ENCODE results near the gene RAVER2. TPM values are rescaled to one million over a fixed set of nuclear protein-coding genes. Genes with fewer than 3 reads are reported as not detected.
A peak's percentile ranks its signal among the peaks of the same experiment; 100 is the strongest.
"Not testable (repeated sequence)": the region's sequence is repeated elsewhere in the genome, so short reads cannot be mapped to it uniquely, and the experiment has no call there.

RAVER2 gene
- total and polyA plus RNA-seq, 12 donors: 4.1 to 30.6 (median 20.6) TPM

DNA sequence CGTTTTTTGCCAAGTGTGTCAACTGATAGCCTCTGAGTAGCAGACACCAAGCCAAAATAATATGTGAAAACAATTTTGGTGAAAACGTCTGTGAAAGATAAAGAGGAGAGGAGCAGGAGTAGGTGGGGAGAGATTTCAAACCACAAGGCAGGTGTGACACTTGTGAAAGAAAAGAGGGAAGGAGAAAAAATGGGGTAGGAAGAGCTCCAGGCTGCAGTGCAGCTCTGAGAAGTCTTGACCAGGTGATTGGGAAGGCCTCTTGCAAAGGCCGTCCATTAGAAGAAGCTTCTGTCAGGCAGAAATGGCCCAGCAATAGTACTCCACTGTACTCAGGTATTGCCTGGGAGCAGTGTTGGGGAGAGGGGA lies 10.6 kb upstream of the RAVER2 start:
- 65 to 77% methylated on average over 3 of the region's 3 CpGs for WGBS, 2 donors
- TF ChIP-seq, protein P1, sequence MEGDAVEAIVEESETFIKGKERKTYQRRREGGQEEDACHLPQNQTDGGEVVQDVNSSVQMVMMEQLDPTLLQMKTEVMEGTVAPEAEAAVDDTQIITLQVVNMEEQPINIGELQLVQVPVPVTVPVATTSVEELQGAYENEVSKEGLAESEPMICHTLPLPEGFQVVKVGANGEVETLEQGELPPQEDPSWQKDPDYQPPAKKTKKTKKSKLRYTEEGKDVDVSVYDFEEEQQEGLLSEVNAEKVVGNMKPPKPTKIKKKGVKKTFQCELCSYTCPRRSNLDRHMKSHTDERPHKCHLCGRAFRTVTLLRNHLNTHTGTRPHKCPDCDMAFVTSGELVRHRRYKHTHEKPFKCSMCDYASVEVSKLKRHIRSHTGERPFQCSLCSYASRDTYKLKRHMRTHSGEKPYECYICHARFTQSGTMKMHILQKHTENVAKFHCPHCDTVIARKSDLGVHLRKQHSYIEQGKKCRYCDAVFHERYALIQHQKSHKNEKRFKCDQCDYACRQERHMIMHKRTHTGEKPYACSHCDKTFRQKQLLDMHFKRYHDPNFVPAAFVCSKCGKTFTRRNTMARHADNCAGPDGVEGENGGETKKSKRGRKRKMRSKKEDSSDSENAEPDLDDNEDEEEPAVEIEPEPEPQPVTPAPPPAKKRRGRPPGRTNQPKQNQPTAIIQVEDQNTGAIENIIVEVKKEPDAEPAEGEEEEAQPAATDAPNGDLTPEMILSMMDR (IDR thresholded peaks at IDR 0.05): no peak
- DNase-seq: no peak
- no peak for ATAC-seq
- Histone ChIP-seq H3K27ac (no peak overlapping the region), H3K27me3 (no peaks in the 10 kb centered on the region), H3K9me3 (peaks cover 0 to 4% (median 0%) of the 10 kb centered on the region in 11 donors), H3K36me3 (no peaks in the 10 kb centered on the region), H3K4me1 (no peaks in the 10 kb centered on the region), H3K4me3 (no peak overlapping the region)
- intact Hi-C loops (cut with DNase I): no loop called here

- H3K4me1 ChIP-seq: peaks cover 0 to 10% (median 7%) of the 10 kb centered on the region in 9 donors
- ATAC-seq, H3K36me3 ChIP-seq, H3K27me3 ChIP-seq, H3K4me3 ChIP-seq, DNase-seq, H3K27ac ChIP-seq, H3K9me3 ChIP-seq: not testable (repeated sequence)
- intact Hi-C loops (cut with DNase I): loop anchor here in 3 of 10 donors (5.0 to 10.0 kb wide), 2 partner anchors 82 to 84 kb away; no protein-coding TSS in a partner anchor
- 95 to 99% methylated on average over 1 of the region's 1 CpG for WGBS, 2 donors
These were observed 4.2 kb upstream of the RAVER2 start for GRCh38 chr1:64740687-64741086.

DNA sequence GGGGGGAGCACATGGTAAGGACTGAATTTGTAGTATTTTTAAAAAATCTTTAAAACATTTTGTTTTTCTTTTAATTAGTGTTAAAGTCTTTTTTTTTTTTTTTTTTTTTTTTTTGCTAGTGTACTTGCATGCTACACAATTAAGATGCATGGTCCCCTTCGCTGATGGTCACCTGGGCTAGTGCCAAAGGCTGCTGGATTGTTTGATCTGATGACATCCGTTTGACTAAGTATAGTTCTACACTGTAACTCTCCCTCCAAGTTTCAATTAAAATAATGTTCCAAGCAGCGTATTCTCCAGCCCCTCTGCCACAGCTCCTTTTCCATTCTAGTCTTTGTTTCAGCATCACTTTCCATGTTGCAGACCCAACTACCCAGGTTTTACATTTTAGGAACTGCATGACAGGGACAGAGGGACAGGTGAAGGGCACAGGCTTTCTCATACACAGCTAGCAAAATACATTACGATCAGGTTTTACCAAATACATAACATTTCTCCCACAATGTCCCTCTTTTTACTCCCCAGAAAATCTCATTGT lies 852 bp upstream of the RAVER2 start:
- no peak for DNase-seq
- TF ChIP-seq, protein P1 (IDR thresholded peaks at IDR 0.05): no peak
- Histone ChIP-seq H3K36me3 (no peaks in the 10 kb centered on the region), H3K27ac (peak overlapping the region in 9 of 10 donors; percentile 74 to 92 (median 84)), H3K27me3 (no peaks in the 10 kb centered on the region), H3K4me3 (peak overlapping the region; percentile 74 to 94 (median 88)), H3K9me3 (no peaks in the 10 kb centered on the region), H3K4me1 (peaks cover 0 to 39% (median 28%) of the 10 kb centered on the region in 9 donors)
- 11 to 12% methylated on average over 4 of the region's 4 CpGs for WGBS, 2 donors
- intact Hi-C loops (cut with DNase I): loop anchor here in 5 of 10 donors (2.0 to 10.0 kb wide), 4 partner anchors 78 to 81 kb away; no protein-coding TSS in a partner anchor
- ATAC-seq: no peak

GRCh38 chr1:64745181-64745985 lies 508 bp downstream of the RAVER2 start:
- Histone ChIP-seq H3K27me3 (no peaks in the 10 kb centered on the region), H3K4me1 (peaks cover 0 to 49% (median 28%) of the 10 kb centered on the region in 9 donors), H3K4me3 (peak overlapping the region; percentile 74 to 94 (median 88)), H3K27ac (peak overlapping the region; percentile 74 to 92 (median 84)), H3K9me3 (no peaks in the 10 kb centered on the region), H3K36me3 (no peaks in the 10 kb centered on the region)
- DNase-seq: peak in 1 of 2 donors; percentile 21
- 0 to 1% methylated on average over 63 to 67 of the region's 67 CpGs for WGBS, 2 donors
- intact Hi-C loops (cut with DNase I): loop anchor here in 7 of 10 donors (2.0 to 10.0 kb wide), 5 partner anchors 77 to 217 kb away; no protein-coding TSS in a partner anchor
- TF ChIP-seq, protein P1 (IDR thresholded peaks at IDR 0.05): no peak
- peak; percentile 7 to 73 (median 50) for ATAC-seq

Data from heart right ventricle (tissue), 16 donors.